Skin of body (tissue), 2 donors: Measurements from ENCODE around the gene ALDH3A2. TPM values are rescaled to one million over a fixed set of nuclear protein-coding genes. Genes with fewer than 3 reads are reported as not detected.

Experiments
- DNase-seq: peaks from one replicate; lab custom pipeline; 2025; lab: John Stamatoyannopoulos, UW
- total RNA-seq: library from RNA; depleted of rRNA; stranded (reverse); fragments of >200 nt; gene quantifications from one replicate; pipeline ENCODE4 v1.2.3, GENCODE V29; 2014

The ALDH3A2 gene
- total RNA-seq: 141 TPM

DNA sequence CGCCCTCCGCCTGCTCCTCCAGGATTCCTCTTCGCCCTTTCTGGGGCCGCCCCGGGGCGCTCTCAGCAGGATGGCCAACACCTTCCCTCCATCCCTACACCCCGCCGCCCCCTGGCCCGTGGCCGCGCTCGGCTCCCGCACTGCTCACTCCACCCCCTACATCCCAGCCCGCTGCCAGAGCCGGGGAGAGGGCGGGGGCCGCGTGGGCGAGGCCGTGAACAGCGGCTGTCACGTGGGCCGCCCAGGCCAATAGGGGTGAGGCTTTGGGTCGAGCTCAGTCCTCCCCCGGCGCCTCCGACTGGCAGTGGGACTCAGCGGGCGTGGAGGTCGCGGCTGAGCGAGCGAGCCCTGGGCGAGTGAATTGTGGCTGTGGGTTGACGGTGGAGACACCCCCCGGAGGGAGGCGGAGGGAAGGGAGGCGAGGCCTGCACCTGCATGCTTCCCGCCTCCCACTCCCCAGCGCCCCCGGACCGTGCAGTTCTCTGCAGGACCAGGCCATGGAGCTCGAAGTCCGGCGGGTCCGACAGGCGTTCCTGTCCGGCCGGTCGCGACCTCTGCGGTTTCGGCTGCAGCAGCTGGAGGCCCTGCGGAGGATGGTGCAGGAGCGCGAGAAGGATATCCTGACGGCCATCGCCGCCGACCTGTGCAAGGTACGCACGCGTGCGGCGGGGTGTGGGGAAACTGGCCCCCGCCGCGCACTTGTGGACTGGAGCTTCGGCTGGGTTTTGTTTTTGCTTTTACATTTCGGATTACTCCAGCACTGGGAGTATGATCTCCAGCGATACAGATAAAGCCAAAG is at the start of gene ALDH3A2:
Gene ALDH3A2, plus strand, starts transcription at position 277 of the 799 bp plus-strand sequence. Its CDS starts 221 bp downstream, at position 498.
- peak; percentile 85 for DNase-seq

GRCh38 chr17:19610311-19610710 is 38.2 kb upstream of the ALDH3A2 start:
- no peak for DNase-seq

- no peak for DNase-seq
Measured at GRCh38 chr17:19610879-19611278, 37.7 kb upstream of the ALDH3A2 start.

- no peak for DNase-seq
Measured at GRCh38 chr17:19613979-19614378, 34.6 kb upstream of the ALDH3A2 start.

- DNase-seq: no peak
Measured at GRCh38 chr17:19614900-19615299, 33.7 kb upstream of the ALDH3A2 start.

GRCh38 chr17:19618015-19618414 is 30.5 kb upstream of the ALDH3A2 start:
- DNase-seq: no peak

GRCh38 chr17:19619705-19620325 is 28.7 kb upstream of the ALDH3A2 start:
- no peak for DNase-seq

- no peak for DNase-seq
Measured at GRCh38 chr17:19621697-19622096, 26.9 kb upstream of the ALDH3A2 start.

- no peak for DNase-seq
Measured at GRCh38 chr17:19626079-19626478, 22.5 kb upstream of the ALDH3A2 start.

GRCh38 chr17:19629449-19629848 is 19.1 kb upstream of the ALDH3A2 start:
- no peak for DNase-seq

DNA sequence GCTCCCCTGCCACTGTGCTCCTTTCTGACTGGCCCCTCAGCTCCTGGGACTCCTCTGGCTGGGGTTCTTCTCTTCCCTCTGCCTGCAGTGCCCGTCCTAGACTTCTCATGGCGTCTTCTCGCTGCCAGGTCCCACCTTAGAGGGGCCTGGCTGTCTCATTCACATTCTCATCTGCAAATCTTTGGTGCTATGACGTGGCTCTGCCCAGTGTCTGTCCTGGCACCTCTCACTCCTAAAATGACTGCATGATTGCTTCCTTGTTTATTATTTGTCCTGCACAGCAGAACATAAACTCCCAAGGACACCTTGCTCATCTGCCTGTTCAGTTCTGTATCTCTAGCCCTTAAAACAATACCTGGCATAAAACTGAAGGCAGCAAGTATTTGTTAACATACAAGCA is 18.5 kb upstream of the ALDH3A2 start:
- DNase-seq: no peak

GRCh38 chr17:19630661-19631060 is 17.9 kb upstream of the ALDH3A2 start:
- DNase-seq: no peak

DNA sequence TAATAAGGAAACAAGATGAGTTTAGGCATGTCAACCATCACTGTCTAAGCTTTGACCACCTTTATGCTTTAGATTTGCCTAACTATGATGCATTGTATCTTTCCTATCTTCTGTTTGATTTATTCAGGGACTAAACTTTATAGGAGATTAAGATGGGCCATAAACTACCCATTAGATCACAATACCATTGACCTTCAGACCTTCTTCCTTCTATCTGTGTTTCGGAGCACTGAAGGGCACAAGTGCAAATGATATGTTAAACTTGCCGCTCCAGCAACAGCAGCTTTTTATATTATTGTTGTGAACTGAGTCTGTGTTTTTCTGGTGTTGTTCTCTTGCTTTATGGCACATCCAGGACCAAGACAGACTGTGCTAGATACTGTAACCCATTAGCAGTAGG is 16.6 kb upstream of the ALDH3A2 start:
- DNase-seq: no peak

- DNase-seq: no peak
Measured at GRCh38 chr17:19641687-19642372, 6.7 kb upstream of the ALDH3A2 start.

- no peak for DNase-seq
Measured at GRCh38 chr17:19642373-19642893, 6.1 kb upstream of the ALDH3A2 start.

- no peak for DNase-seq
Measured at GRCh38 chr17:19644493-19645210, 3.9 kb upstream of the ALDH3A2 start.

DNA sequence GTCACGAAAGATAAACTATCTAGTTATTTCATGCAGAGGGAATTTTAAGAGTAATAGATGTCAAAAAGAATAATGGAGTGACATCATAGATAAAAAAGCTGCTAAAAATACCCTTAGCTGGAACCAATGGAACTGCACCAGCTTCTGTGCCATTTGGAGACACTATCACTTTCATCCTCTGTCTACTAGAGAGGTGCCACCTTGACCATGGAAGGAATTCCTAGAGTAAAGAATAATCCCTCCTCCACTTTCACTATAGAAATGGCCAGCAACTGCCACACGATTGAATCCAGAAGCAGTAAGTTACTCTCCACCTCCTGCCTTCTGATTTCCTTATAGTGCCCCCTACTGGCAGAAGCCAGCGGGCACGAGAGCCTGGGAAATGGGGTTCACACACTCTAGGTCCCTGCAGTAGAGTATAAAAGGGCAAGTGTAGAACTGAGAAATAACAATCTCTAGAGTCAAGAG is 2.8 kb upstream of the ALDH3A2 start:
- no peak for DNase-seq

DNA sequence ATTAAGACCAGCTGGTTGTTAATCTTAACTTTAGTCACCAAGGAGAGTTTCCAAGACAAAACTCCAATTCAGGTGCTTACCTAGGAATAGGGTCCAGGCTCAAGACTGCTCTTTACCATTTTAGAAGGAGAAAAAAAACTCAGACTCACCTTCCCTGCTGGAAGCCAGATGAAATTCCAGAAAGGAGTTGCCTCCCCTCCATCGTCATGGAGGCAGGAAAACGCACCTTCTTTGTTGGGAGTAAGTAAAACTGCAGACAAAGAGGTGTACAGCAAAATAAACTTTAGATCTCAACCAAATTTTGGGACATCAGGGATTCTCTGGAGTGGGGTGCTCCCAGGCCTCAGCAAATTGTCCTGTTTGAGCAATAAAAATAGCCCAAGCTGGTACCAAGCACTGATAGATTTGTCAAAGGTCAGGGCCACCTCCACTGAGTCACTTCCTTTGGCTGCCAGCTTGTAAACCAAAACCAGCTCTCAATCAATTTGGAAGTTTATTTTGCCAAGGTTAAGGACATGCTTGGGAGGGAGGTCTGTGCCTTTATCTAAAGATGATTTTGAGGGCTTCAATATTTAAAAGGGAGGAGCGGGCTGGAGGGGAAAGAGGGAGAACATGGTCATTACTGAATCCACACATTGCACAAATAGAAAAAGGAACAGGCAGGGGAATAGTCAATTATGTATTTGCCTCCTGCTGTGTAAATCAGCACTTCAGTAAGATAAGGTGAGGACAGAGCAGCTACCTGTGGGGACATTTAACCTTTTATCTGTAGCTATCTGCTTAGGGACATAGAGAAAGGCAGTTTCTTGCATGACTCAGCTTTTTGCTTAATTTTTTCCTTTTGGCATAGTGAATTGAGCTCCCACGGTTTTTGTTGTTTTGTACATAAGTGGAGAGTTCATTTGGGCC is 1.5 kb upstream of the ALDH3A2 start:
- DNase-seq: no peak

GRCh38 chr17:19647697-19648474 is 665 bp upstream of the ALDH3A2 start:
- peak; percentile 50 for DNase-seq

DNA sequence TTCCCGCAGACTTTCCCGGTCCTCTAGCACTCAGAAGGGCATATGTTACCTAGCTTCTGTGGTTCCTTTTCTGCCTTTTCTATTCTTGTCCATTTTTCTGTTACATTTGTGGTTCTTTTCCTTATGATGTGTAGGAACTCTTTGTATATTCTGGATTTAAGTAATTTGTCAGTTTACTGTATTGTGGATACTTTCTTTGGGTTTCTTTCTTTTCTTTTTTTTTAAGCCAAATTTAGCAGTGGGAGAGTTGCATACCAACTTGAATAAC is 657 bp downstream of the ALDH3A2 start:
- DNase-seq: no peak
